HepG2 (cell line): ENCODE measurements around the gene C21orf58. TPM values are rescaled to one million over a fixed set of nuclear protein-coding genes. Genes with fewer than 3 reads are reported as not detected.

Experiments used
- GATAD2A ChIP-seq: IDR thresholded peaks from 2 replicates; pipeline ENCODE4 v1.6.1; 2016
- MAF1 ChIP-seq: sonication (generic); formaldehyde crosslinking; IDR thresholded peaks from 2 replicates; pipeline ENCODE4 v1.5.0; 2020; ENCODE audit warnings: missing genetic modification reagents, borderline replicate concordance
- NR1H2 ChIP-seq: sonication (generic); formaldehyde crosslinking; IDR thresholded peaks from 2 replicates; pipeline ENCODE4 v1.8.1; 2022; ENCODE audit warnings: low read depth, missing genetic modification reagents, borderline replicate concordance
- PCBP1 ChIP-seq: fragments of 200-400 bp; formaldehyde crosslinking; IDR thresholded peaks from 2 replicates; pipeline ENCODE4 v1.6.1; 2017; ENCODE audit warnings: mild to moderate bottlenecking, low read depth, low read length, borderline replicate concordance
- REL ChIP-seq: sonication (generic); formaldehyde crosslinking; conservative IDR thresholded peaks from 2 replicates; pipeline ENCODE4 v1.8.0; 2022; ENCODE audit warnings: mild to moderate bottlenecking, missing genetic modification reagents, moderate library complexity
- SMAD1 ChIP-seq: sonication (generic); formaldehyde crosslinking; IDR thresholded peaks from 2 replicates; pipeline ENCODE4 v1.4.0; 2020; ENCODE audit warnings: missing genetic modification reagents, low read depth, mild to moderate bottlenecking, borderline replicate concordance
- TGIF2 ChIP-seq: IDR thresholded peaks from 2 replicates; pipeline ENCODE4 v1.6.1; 2016; ENCODE audit warnings: control low read depth, missing compliant biosample characterization
- TP53 ChIP-seq: sonication (generic); formaldehyde crosslinking; conservative IDR thresholded peaks from 2 replicates; pipeline ENCODE4 v1.4.0; 2020; ENCODE audit warnings: missing genetic modification reagents
- ZBTB40 ChIP-seq, 2 experiments: fragments of 450-650 bp in 1 of 2; sonication (generic) in 1 of 2; formaldehyde crosslinking in 1 of 2; IDR thresholded peaks; 2 replicates each; pipeline versions ENCODE4 v1.6.1 to v1.8.0; 2016 to 2022; ENCODE audit warnings: antibody characterized with exemption in 1 of 2, mild to moderate bottlenecking in 1 of 2, missing genetic modification reagents in 1 of 2
- ZEB1 ChIP-seq: IDR thresholded peaks from 2 replicates; pipeline ENCODE4 v1.6.1; 2012; ENCODE audit warnings: mild to moderate bottlenecking, low read depth, inconsistent platforms; ENCODE audit not compliant: insufficient replicate concordance
- ZGPAT ChIP-seq: IDR thresholded peaks from 2 replicates; pipeline ENCODE4 v1.6.1; 2016; ENCODE audit warnings: mild to moderate bottlenecking
- ZNF513 ChIP-seq: sonication (generic); formaldehyde crosslinking; conservative IDR thresholded peaks from 2 replicates; pipeline ENCODE4 v1.5.0; 2020; ENCODE audit warnings: missing genetic modification reagents
- ZNF570 ChIP-seq: sonication (generic); formaldehyde crosslinking; IDR thresholded peaks from 2 replicates; pipeline ENCODE4 v1.4.0; 2020; ENCODE audit warnings: mild to moderate bottlenecking, missing genetic modification reagents, borderline replicate concordance
- ZNF629 ChIP-seq: sonication (generic); formaldehyde crosslinking; conservative IDR thresholded peaks from 2 replicates; pipeline ENCODE4 v1.5.0; 2020; ENCODE audit warnings: missing genetic modification reagents
- ZNF652 ChIP-seq: IDR thresholded peaks from 2 replicates; pipeline ENCODE4 v1.6.1; 2016; ENCODE audit warnings: low read depth, borderline replicate concordance
- ZNF768 ChIP-seq: sonication (generic); formaldehyde crosslinking; IDR thresholded peaks from 2 replicates; pipeline ENCODE4 v1.4.0; 2020; ENCODE audit warnings: missing genetic modification reagents
- polyA plus RNA-seq, 8 experiments: library from polyadenylated mRNA; depleted of rRNA in 3 of 8; stranded (reverse) in 7 of 8; unstranded in 1 of 8; fragments of >200 nt; fragmentation: Illumina TruSeq in 4 of 8; extraction: Trizol in 4 of 8; gene quantifications; 2 replicates each; pipeline versions ENCODE4 v1.2.1 to v1.2.3, GENCODE V29; 2011 to 2016; ENCODE audit warnings: low read depth in 4 of 8, missing spikeins in 1 of 8, mixed read lengths in 1 of 8; ENCODE audit not compliant: insufficient read depth in 1 of 8
- total RNA-seq, 5 experiments: library from RNA; depleted of rRNA; stranded (reverse); fragments of >200 nt; fragmentation: Illumina TruSeq; extraction: Trizol; gene quantifications; 2 replicates each; pipeline ENCODE4 v1.2.3, GENCODE V29; 2016; ENCODE audit warnings: low read depth in 1 of 5

The C21orf58 gene
- total and polyA plus RNA-seq, 2 of the 13 experiments (the other 11 are each of a cell fraction or from before 2014, with no cell fraction given): 3.5 to 6.8 TPM

GRCh38 chr21:46285761-46286647, 37.7 kb downstream of the C21orf58 start, which contains the start of gene YBEY (continued):
- peak; percentile 92 for TF ChIP-seq ZBTB40 (IDR thresholded peaks at IDR 0.05)
- TF ChIP-seq ZBTB40 (CRISPR knock-in tag; IDR thresholded peaks at IDR 0.05): peak; percentile 81
- peak; percentile 87 for TF ChIP-seq ZNF768 (CRISPR knock-in tag)
- peak; percentile 94; the same call in 1 of the 2 replicates for TF ChIP-seq PCBP1
- TF ChIP-seq TGIF2 (CRISPR knock-in tag): 0 out of 2 replicates have a peak, but pooled peaks have one; percentile 29
- TF ChIP-seq ZNF513 (CRISPR knock-in tag): no peak
- no peak for TF ChIP-seq NR1H2 (CRISPR knock-in tag)
- peak; percentile 72 for TF ChIP-seq GATAD2A
- TF ChIP-seq ZNF652 (CRISPR knock-in tag): no peak
- peak; percentile 93; the same call in 1 of the 2 replicates for TF ChIP-seq ZGPAT (CRISPR knock-in tag)
- no peak for TF ChIP-seq ZNF570
- TF ChIP-seq SMAD1 (CRISPR knock-in tag): peak; percentile 85; the same call in 1 of the 2 replicates
- no peak for TF ChIP-seq ZEB1
- no peak for TF ChIP-seq REL (CRISPR knock-in tag)
- TF ChIP-seq MAF1 (CRISPR knock-in tag): no peak
- TF ChIP-seq ZNF629 (CRISPR knock-in tag): no peak
- TF ChIP-seq TP53: peak; percentile 91; the same call in 1 of the 2 replicates
